ACHN (cell line): Measurements from ENCODE around the gene SPR.
"Not testable (repeated sequence)": the region's sequence is repeated elsewhere in the genome, so short reads cannot be mapped to it uniquely, and the experiment has no call there.

Source experiments
- DNase-seq: peaks from one replicate; pipeline ENCODE4 v3.0.0-alpha.2; 2015
- in situ Hi-C: cut with HindIII; loops from 2 replicates; pipeline ENCODE4 v1.10.0; 2017; ENCODE audit warnings: low sequenced_read_pairs, low pct_ligation_motif_present, low pct_unique_long_range_greater_than_20kb

SPR gene

GRCh38 chr2:72887740-72888437 is 681 bp downstream of the SPR start:
- DNase-seq = peak; percentile 94
- in situ Hi-C loops = no loop called here

GRCh38 chr2:72888438-72889202 is 1.4 kb downstream of the SPR start:
- no peak for DNase-seq
- in situ Hi-C loops = no loop called here

- in situ Hi-C loops = no loop called here
- no peak for DNase-seq
Observed at GRCh38 chr2:72889991-72890390, 2.8 kb downstream of the SPR start.

GRCh38 chr2:72891091-72891818 is 4.0 kb downstream of the SPR start:
- in situ Hi-C loops = no loop called here
- no peak for DNase-seq

- in situ Hi-C loops = no loop called here
- DNase-seq = peak; percentile 89
Observed at GRCh38 chr2:72892506-72893173, 5.4 kb downstream of the SPR start.

GRCh38 chr2:72893594-72894319 is 6.5 kb downstream of the SPR start:
- in situ Hi-C loops = no loop called here

GRCh38 chr2:72894514-72894913 is 7.3 kb downstream of the SPR start:
- in situ Hi-C loops = no loop called here
- DNase-seq = no peak

More at GRCh38 chr2:72893594-72894319, 6.5 kb downstream of the SPR start:
- DNase-seq = peak; percentile 76

GRCh38 chr2:72895154-72895553 is 7.9 kb downstream of the SPR start:
- in situ Hi-C loops = no loop called here

GRCh38 chr2:72895759-72896281 is 8.6 kb downstream of the SPR start:
- in situ Hi-C loops = no loop called here
- DNase-seq = no peak

More at GRCh38 chr2:72895154-72895553, 7.9 kb downstream of the SPR start:
- no peak for DNase-seq

GRCh38 chr2:72896446-72896845 is 9.2 kb downstream of the SPR start:
- in situ Hi-C loops = no loop called here
- DNase-seq = no peak

- in situ Hi-C loops = no loop called here
- DNase-seq = no peak
Observed at GRCh38 chr2:72897785-72898584, 10.8 kb downstream of the SPR start.

- DNase-seq = no peak
- in situ Hi-C loops = no loop called here
Observed at GRCh38 chr2:72898585-72898906, 11.3 kb downstream of the SPR start.

- in situ Hi-C loops = no loop called here
Observed at GRCh38 chr2:72900191-72900825, 13.1 kb downstream of the SPR start.

GRCh38 chr2:72901426-72901825 is 14.2 kb downstream of the SPR start:
- in situ Hi-C loops = no loop called here
- no peak for DNase-seq

More at GRCh38 chr2:72900191-72900825, 13.1 kb downstream of the SPR start:
- DNase-seq = no peak

GRCh38 chr2:72907369-72907768 is 20.2 kb downstream of the SPR start:
- in situ Hi-C loops, DNase-seq: not testable (repeated sequence)

- DNase-seq = no peak
- in situ Hi-C loops = no loop called here
Observed at GRCh38 chr2:72908741-72909140, 21.5 kb downstream of the SPR start.

GRCh38 chr2:72911256-72911655 is 24.0 kb downstream of the SPR start:
- in situ Hi-C loops = no loop called here
- DNase-seq = peak; percentile 31
